ENCODE results near the gene FBXO41. TPM values are rescaled to one million over a fixed set of nuclear protein-coding genes. Genes with fewer than 3 reads are reported as not detected.

Gene FBXO41
- total RNA-seq, 4 donors from 2014 or later: 0.13 to 0.82 (median 0.23) TPM; not detected in 1

DNA sequence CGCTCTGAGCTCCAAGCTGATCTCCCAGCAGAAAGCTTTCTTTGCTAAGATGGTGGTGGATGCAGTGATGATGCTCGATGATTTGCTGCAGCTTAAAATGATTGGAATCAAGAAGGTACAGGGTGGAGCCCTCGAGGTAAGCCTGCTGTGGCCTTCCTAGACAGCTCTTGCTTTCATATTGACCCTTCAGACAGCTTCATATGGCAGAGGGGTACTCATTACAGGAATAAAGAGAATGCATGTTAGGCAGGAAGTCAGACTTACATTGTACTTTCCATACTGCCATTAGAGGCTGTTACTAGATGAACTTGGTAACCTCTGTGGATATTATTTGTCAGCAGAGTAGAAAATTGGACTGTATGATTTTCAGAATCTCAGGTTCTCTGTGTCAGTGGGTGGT, 39.7 kb downstream of the FBXO41 start:
- H3K4me1 ChIP-seq: peaks cover 0 to 7% of the 10 kb centered on the region in 2 donors
- H3K9me3 ChIP-seq: no peaks in the 10 kb centered on the region
- no peaks in the 10 kb centered on the region for H3K27me3 ChIP-seq
- intact Hi-C loops (cut with DNase I; ENCODE audit: low total_unique reads): no loop called here
- H3K4me3 ChIP-seq: no peak overlapping the region
- ATAC-seq (no peak), DNase-seq (no peak)
- in situ Hi-C loops (cut with MboI; ENCODE audit: low sequenced_read_pairs in 4 of 4): loop anchor here in 3 of 4 donors (25.0 kb wide), 3 partner anchors 143 to 1293 kb away; partner anchors contain the start of genes TPRKB (in 3 of the 3), ALMS1 (in 1 of the 3), AUP1 (in 1 of the 3) and DQX1 (in 1 of the 3)
- TF ChIP-seq CTCF (IDR thresholded peaks at IDR 0.05 in 4 of 5, conservative IDR thresholded peaks at IDR 0.05 in 1 of 5) (no peak), POLR2A (IDR thresholded peaks at IDR 0.05) (no peak)
- H3K36me3 ChIP-seq: peaks cover 0 to 98% of the 10 kb centered on the region in 2 donors
- H3K27ac ChIP-seq: no peak overlapping the region

DNA sequence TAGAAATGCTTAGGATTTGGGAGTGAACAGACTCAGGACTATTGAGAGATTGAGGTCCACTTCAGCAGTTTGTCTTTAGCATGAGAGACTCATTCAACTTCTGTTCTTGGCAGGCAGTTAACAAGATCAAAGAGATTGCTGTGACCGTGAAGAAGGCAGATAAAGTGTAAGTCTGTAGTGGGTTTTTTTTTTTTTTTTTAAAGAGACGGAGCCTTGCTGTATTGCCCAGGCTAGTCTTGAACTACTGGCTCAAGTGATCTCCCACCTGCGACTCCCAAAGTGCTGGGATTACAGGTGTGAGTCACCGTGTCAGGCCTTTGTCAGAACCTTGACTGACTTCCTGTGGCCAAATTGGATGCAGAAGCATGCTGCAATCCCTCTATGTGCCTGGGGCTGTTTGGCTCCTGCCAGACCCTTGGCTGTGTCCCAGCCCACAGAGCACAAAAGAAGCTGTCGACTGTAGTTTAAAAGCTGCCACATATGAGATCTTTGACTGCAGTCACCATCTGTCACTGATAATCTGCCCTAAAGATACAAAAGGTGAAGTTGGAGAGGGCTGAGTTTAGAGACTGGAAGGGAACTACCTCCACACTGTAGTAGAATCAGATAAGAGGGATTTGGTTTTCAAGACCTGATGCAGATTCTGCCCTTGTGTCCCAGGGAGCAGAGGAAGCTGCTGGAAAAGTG, 40.3 kb downstream of the FBXO41 start:
- Histone ChIP-seq H3K27ac (no peak overlapping the region), H3K27me3 (no peaks in the 10 kb centered on the region), H3K9me3 (no peaks in the 10 kb centered on the region), H3K4me3 (no peak overlapping the region), H3K36me3 (peaks cover 0 to 93% of the 10 kb centered on the region in 2 donors), H3K4me1 (peaks cover 0 to 13% of the 10 kb centered on the region in 2 donors)
- in situ Hi-C loops (cut with MboI; ENCODE audit: low sequenced_read_pairs in 4 of 4) (loop anchor here in 3 of 4 donors (25.0 kb wide), 3 partner anchors 143 to 1293 kb away; partner anchors contain the start of genes TPRKB (in 3 of the 3), ALMS1 (in 1 of the 3), AUP1 (in 1 of the 3) and DQX1 (in 1 of the 3)), intact Hi-C loops (cut with DNase I; ENCODE audit: low total_unique reads) (no loop called here)
- DNase-seq (no peak), ATAC-seq (no peak)
- TF ChIP-seq POLR2A (IDR thresholded peaks at IDR 0.05) (no peak), CTCF (IDR thresholded peaks at IDR 0.05 in 4 of 5, conservative IDR thresholded peaks at IDR 0.05 in 1 of 5) (no peak)

GRCh38 chr2:73239776-73240175, 44.5 kb downstream of the FBXO41 start:
- Histone ChIP-seq H3K9me3 (no peaks in the 10 kb centered on the region), H3K36me3 (peaks cover 0 to 51% of the 10 kb centered on the region in 2 donors), H3K27me3 (no peaks in the 10 kb centered on the region), H3K4me1 (peaks cover 21 to 47% of the 10 kb centered on the region in 2 donors), H3K4me3 (no peak overlapping the region), H3K27ac (peak overlapping the region in 1 of 4 donors; percentile 3)
- ATAC-seq: no peak
- in situ Hi-C loops (cut with MboI; ENCODE audit: low sequenced_read_pairs in 4 of 4) (loop anchor here in 3 of 4 donors (25.0 kb wide), 3 partner anchors 148 to 1298 kb away; partner anchors contain the start of genes TPRKB (in 3 of the 3), ALMS1 (in 1 of the 3), AUP1 (in 1 of the 3) and DQX1 (in 1 of the 3)), intact Hi-C loops (cut with DNase I; ENCODE audit: low total_unique reads) (loop anchor here (10.0 kb wide), 1 partner anchor 1215 kb away; the partner anchor contains the start of genes INO80B and WBP1)
- no peak for TF ChIP-seq POLR2A (IDR thresholded peaks at IDR 0.05)
- no peak for TF ChIP-seq CTCF (IDR thresholded peaks at IDR 0.05 in 4 of 5, conservative IDR thresholded peaks at IDR 0.05 in 1 of 5)
- DNase-seq: no peak

- intact Hi-C loops (cut with DNase I; ENCODE audit: low total_unique reads) (loop anchor here (10.0 kb wide), 1 partner anchor 1216 kb away; the partner anchor contains the start of genes INO80B and WBP1), in situ Hi-C loops (cut with MboI; ENCODE audit: low sequenced_read_pairs in 4 of 4) (loop anchor here in 3 of 4 donors (25.0 kb wide), 3 partner anchors 148 to 1298 kb away; partner anchors contain the start of genes TPRKB (in 3 of the 3), ALMS1 (in 1 of the 3), AUP1 (in 1 of the 3) and DQX1 (in 1 of the 3))
- peaks cover 0 to 43% of the 10 kb centered on the region in 2 donors for H3K36me3 ChIP-seq
- H3K27me3 ChIP-seq: no peaks in the 10 kb centered on the region
- no peaks in the 10 kb centered on the region for H3K9me3 ChIP-seq
- H3K27ac ChIP-seq: peak overlapping the region in 1 of 4 donors; percentile 56
- no peak for ATAC-seq
- peaks cover 21 to 48% of the 10 kb centered on the region in 2 donors for H3K4me1 ChIP-seq
- TF ChIP-seq CTCF (IDR thresholded peaks at IDR 0.05 in 4 of 5, conservative IDR thresholded peaks at IDR 0.05 in 1 of 5) (no peak), POLR2A (IDR thresholded peaks at IDR 0.05) (no peak)
- no peak for DNase-seq
- H3K4me3 ChIP-seq: no peak overlapping the region
Measured at GRCh38 chr2:73238976-73239375, 45.3 kb downstream of the FBXO41 start.
